MCF 10A (cell line): ENCODE data around the gene HTR3E. TPM values are rescaled to one million over a fixed set of nuclear protein-coding genes. Genes with fewer than 3 reads are reported as not detected.

Experiments
- BruUV-seq: library from RNA; stranded (reverse); fragments of 400-500 nt; replicated peaks from 2 replicates; lab custom pipeline; 2021; lab: Mats Ljungman, UMichigan
- CTCF ChIA-PET: fragments of 300-600 bp; sonication (Branson Sonifier 250); formaldehyde crosslinking; extraction: SDS; loops from one replicate; lab custom pipeline; 2021; ENCODE audit warnings: antibody characterized with exemption, inconsistent platforms; lab: Yijun Ruan, JAX
- POLR2A ChIA-PET: fragments of 300-600, 350-650 bp; sonication (Branson Sonifier 250); formaldehyde crosslinking; extraction: SDS; loops from one replicate; lab custom pipeline; 2020; ENCODE audit warnings: antibody characterized with exemption, inconsistent platforms; lab: Yijun Ruan, JAX
- DNase-seq: peaks from one replicate; pipeline ENCODE4 v3.0.0-alpha.2; 2018; ENCODE audit not compliant: unreplicated experiment
- H3K27ac Mint-ChIP-seq: one replicate; pipeline ENCODE4 v1.8.0; 2022; ENCODE audit warnings: mild to moderate bottlenecking, low read depth, mixed read lengths; ENCODE audit not compliant: unreplicated experiment
- H3K27me3 Mint-ChIP-seq: one replicate; pipeline ENCODE4 v1.8.0; 2022; ENCODE audit warnings: mixed read lengths; ENCODE audit not compliant: insufficient read depth, unreplicated experiment
- H3K36me3 Mint-ChIP-seq: one replicate; pipeline ENCODE4 v1.8.0; 2022; ENCODE audit warnings: mild to moderate bottlenecking, moderate library complexity, mixed read lengths; ENCODE audit not compliant: insufficient read depth, unreplicated experiment
- H3K4me1 Mint-ChIP-seq: one replicate; pipeline ENCODE4 v1.8.0; 2022; ENCODE audit warnings: mixed read lengths; ENCODE audit not compliant: insufficient read depth, unreplicated experiment
- H3K4me3 Mint-ChIP-seq: one replicate; pipeline ENCODE4 v1.8.0; 2022; ENCODE audit warnings: mild to moderate bottlenecking, moderate library complexity, mixed read lengths; ENCODE audit not compliant: unreplicated experiment
- H3K9me3 Mint-ChIP-seq: one replicate; pipeline ENCODE4 v1.8.0; 2022; ENCODE audit warnings: mixed read lengths; ENCODE audit not compliant: unreplicated experiment
- intact Hi-C: fragments of 100-400 bp; cut with micrococcal nuclease; formaldehyde crosslinking; loops from 2 replicates; pipeline ENCODE4 v1.14.1; 2022
- total RNA-seq: library from RNA; stranded (reverse); gene quantifications from 2 replicates; pipeline ENCODE4 v1.2.3, GENCODE V29; 2022
- TF ChIP-seq, protein P1 (sequence below): fragments of 200-600 bp; IDR thresholded peaks from one replicate; pipeline ENCODE4 v1.8.0; 2022; ENCODE audit warnings: antibody characterized with exemption, mild to moderate bottlenecking; ENCODE audit not compliant: unreplicated experiment

HTR3E gene
- total RNA-seq, 1 experiment from 2014 or later = not detected

DNA sequence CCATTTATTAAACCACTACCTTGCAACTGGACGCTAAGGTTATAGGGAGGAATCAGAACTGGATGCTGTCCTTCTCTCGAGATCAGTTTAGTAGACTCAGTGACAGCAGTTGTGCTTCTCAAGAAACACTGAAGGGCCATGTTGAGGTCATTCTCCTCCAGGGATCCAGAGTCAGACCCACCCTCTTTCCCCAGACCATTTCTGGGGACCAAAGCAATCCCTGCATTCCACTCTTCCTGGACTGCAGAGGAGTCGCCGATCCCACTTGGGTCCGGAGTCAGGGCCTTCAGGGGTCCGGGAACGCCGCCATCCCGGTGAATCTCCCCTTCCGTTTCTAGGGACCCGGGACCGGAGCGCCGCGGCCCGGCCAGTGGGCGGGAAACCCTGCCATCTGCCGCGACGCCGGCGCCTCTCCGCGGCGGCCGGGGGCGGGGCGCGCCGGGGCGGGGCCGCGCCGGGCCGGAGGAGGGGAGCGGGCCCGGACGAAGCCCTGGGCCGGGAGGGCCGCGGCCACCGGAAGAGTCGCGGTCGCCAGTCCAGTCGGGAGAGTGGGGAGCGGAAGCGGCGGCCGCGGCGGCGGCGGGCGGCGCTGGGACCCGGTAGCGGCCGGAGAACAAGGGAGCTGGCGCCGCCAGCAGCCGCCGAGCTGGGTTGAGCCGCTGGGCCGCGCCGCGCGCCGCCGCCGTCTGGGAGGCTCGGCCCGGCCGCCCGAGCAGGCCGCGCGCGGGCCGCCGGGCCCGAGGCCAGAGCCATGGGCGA, 58.2 kb downstream of the HTR3E start, which contains the start of gene DVL3:
TSS of gene DVL3 (plus strand) at position 493 of the 759 bp plus-strand sequence. CDS start at position 752, 259 bp downstream.
- ChIA-PET CTCF (interaction anchor here (0.5 to 0.9 kb wide), 2 partner anchors 96 to 260 kb away, joined by 5 to 7 read pairs; no protein-coding TSS in a partner anchor), POLR2A (interaction anchor here (1.0 to 3.6 kb wide), 6 partner anchors 19 to 271 kb away, joined by 3 to 59 read pairs (median 8); partner anchors contain the start of genes ABCF3, AP2M1, EIF2B5 and PARL)
- peaks cover 13% of the 10 kb centered on the region for H3K4me1 Mint-ChIP-seq
- intact Hi-C loops = no loop called here
- no peaks in the 10 kb centered on the region for H3K9me3 Mint-ChIP-seq
- BruUV-seq = no TSS peak
- H3K27ac Mint-ChIP-seq = peak within 1 kb of the TSS; percentile 93
- H3K36me3 Mint-ChIP-seq = peaks cover 4% of the 10 kb centered on the region
- DNase-seq = peak; percentile 60
- TF ChIP-seq, protein P1, sequence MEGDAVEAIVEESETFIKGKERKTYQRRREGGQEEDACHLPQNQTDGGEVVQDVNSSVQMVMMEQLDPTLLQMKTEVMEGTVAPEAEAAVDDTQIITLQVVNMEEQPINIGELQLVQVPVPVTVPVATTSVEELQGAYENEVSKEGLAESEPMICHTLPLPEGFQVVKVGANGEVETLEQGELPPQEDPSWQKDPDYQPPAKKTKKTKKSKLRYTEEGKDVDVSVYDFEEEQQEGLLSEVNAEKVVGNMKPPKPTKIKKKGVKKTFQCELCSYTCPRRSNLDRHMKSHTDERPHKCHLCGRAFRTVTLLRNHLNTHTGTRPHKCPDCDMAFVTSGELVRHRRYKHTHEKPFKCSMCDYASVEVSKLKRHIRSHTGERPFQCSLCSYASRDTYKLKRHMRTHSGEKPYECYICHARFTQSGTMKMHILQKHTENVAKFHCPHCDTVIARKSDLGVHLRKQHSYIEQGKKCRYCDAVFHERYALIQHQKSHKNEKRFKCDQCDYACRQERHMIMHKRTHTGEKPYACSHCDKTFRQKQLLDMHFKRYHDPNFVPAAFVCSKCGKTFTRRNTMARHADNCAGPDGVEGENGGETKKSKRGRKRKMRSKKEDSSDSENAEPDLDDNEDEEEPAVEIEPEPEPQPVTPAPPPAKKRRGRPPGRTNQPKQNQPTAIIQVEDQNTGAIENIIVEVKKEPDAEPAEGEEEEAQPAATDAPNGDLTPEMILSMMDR = no peak
- H3K4me3 Mint-ChIP-seq = peak within 1 kb of the TSS; percentile 97
- H3K27me3 Mint-ChIP-seq = no peaks in the 10 kb centered on the region

GRCh38 chr3:184155644-184156521, 59.0 kb downstream of the HTR3E start:
- ChIA-PET POLR2A (interaction anchor here (0.6 to 3.6 kb wide), 12 partner anchors 10 to 610 kb away, joined by 3 to 59 read pairs (median 3); partner anchors contain the start of genes ABCF3, AP2M1, EIF2B5 and PARL), CTCF (interaction anchor here (0.5 to 1.1 kb wide), 5 partner anchors 11 to 260 kb away, joined by 3 to 7 read pairs (median 4); no protein-coding TSS in a partner anchor)
- intact Hi-C loops = loop anchor here (2.0 kb wide), 1 partner anchor 19 kb away; the partner anchor contains the start of gene AP2M1
- Mint-ChIP-seq H3K36me3 (peaks cover 7% of the 10 kb centered on the region), H3K4me1 (peaks cover 18% of the 10 kb centered on the region), H3K4me3 (peak overlapping the region; percentile 97), H3K27ac (peak overlapping the region; percentile 93), H3K27me3 (no peaks in the 10 kb centered on the region), H3K9me3 (no peaks in the 10 kb centered on the region)
- BruUV-seq = no TSS peak
- TF ChIP-seq, protein P1 = no peak
- peak; percentile 42 for DNase-seq

DNA sequence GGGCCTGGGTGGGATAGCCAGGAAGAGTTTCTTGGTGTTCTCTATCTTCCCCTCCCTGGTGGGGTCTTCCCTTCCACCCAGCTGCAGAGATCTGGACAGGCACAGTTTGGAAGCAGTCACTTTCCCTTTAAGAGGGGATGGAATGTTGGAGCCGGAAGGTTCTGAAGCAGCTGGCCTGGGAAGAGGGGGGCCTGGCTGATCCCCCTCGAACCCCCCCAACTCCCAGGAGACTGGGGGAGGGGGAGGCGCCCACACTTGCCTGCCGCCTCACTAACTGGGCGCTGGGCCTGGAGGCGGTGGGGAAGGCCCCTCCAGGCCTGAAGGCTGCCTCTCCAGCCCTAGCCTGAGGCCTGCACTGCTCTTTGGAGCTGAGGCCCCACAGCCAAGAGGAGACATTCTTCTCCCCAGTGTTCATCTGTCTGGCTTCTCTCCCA, 59.7 kb downstream of the HTR3E start:
- TF ChIP-seq, protein P1 = no peak
- DNase-seq = peak; percentile 25
- H3K9me3 Mint-ChIP-seq = no peaks in the 10 kb centered on the region
- POLR2A ChIA-PET = interaction anchor here (0.5 to 3.6 kb wide), 13 partner anchors 9 to 609 kb away, joined by 3 to 59 read pairs (median 3); partner anchors contain the start of genes ABCF3, AP2M1, EIF2B5 and PARL
- no peaks in the 10 kb centered on the region for H3K27me3 Mint-ChIP-seq
- CTCF ChIA-PET = interaction anchor here (0.7 to 1.1 kb wide), 3 partner anchors 12 to 143 kb away, joined by 3 to 4 read pairs (median 3); no protein-coding TSS in a partner anchor
- intact Hi-C loops = loop anchor here (2.0 kb wide), 1 partner anchor 18 kb away; the partner anchor contains the start of gene AP2M1
- peaks cover 7% of the 10 kb centered on the region for H3K36me3 Mint-ChIP-seq
- H3K27ac Mint-ChIP-seq = peak overlapping the region; percentile 93
- BruUV-seq = no TSS peak
- peaks cover 21% of the 10 kb centered on the region for H3K4me1 Mint-ChIP-seq
- peak overlapping the region; percentile 97 for H3K4me3 Mint-ChIP-seq

Other genes starting within 250 kb of the HTR3E start
- 73.5 and 88.0 TPM in 2 replicates for gene PARL, start 212.2 kb upstream of the HTR3E start, total RNA-seq
- gene ABCC5, start 79.2 kb upstream of the HTR3E start, total RNA-seq = 16.5 and 17.9 TPM in 2 replicates
- gene HTR3D, start 65.3 kb upstream of the HTR3E start, total RNA-seq = not detected in 2 replicates
- not detected in 2 replicates for gene HTR3C, start 44.0 kb upstream of the HTR3E start, total RNA-seq
- 33.8 and 36.1 TPM in 2 replicates for gene EIF2B5, start 38.3 kb downstream of the HTR3E start, total RNA-seq
- gene DVL3, start 58.3 kb downstream of the HTR3E start, total RNA-seq = 73.4 and 74.5 TPM in 2 replicates
- gene AP2M1, start 77.8 kb downstream of the HTR3E start, total RNA-seq = 280 and 301 TPM in 2 replicates
- gene ABCF3, start 89.1 kb downstream of the HTR3E start, total RNA-seq = 62.7 and 73.9 TPM in 2 replicates
- gene VWA5B2, start 132.5 kb downstream of the HTR3E start, total RNA-seq = not detected in 2 replicates
- gene ALG3, start 151.9 kb downstream of the HTR3E start, total RNA-seq = 60.4 and 77.8 TPM in 2 replicates
- gene EEF1AKMT4, start 152.6 kb downstream of the HTR3E start, total RNA-seq = 4.9 and 10.1 TPM in 2 replicates
- gene CAMK2N2, start 164.5 kb downstream of the HTR3E start, total RNA-seq = 6.1 TPM in 2 replicates
- not detected in 2 replicates for gene ECE2, start 179.0 kb downstream of the HTR3E start, total RNA-seq
- 275 and 284 TPM in 2 replicates for gene PSMD2, start 202.2 kb downstream of the HTR3E start, total RNA-seq
- gene EIF4G1, start 217.5 kb downstream of the HTR3E start, total RNA-seq = 522 and 536 TPM in 2 replicates
- 11.1 and 12.9 TPM in 2 replicates for gene FAM131A, start 240.5 kb downstream of the HTR3E start, total RNA-seq